Neural crest cell (in vitro differentiated cells): ENCODE results near the gene ADGRG6. TPM values are rescaled to one million over a fixed set of nuclear protein-coding genes. Genes with fewer than 3 reads are reported as not detected.
A peak's percentile ranks its signal among the peaks of the same experiment; 100 is the strongest.

Experiments used
- DNase-seq: peaks from one replicate; pipeline ENCODE4 v3.0.0; 2021; ENCODE audit warnings: low read depth, mixed read lengths, low spot score
- H3K27ac Mint-ChIP-seq: one replicate; pipeline ENCODE4 v1.8.0; 2021; ENCODE audit warnings: mild to moderate bottlenecking, mixed read lengths; ENCODE audit not compliant: unreplicated experiment
- H3K27me3 Mint-ChIP-seq: 2 replicates; pipeline ENCODE4 v1.8.0; 2021; ENCODE audit warnings: low read depth, mild to moderate bottlenecking, mixed read lengths
- H3K36me3 Mint-ChIP-seq: 2 replicates; pipeline ENCODE4 v1.8.0; 2021; ENCODE audit warnings: low read depth, mild to moderate bottlenecking, mixed read lengths
- H3K4me1 Mint-ChIP-seq: 2 replicates; pipeline ENCODE4 v1.8.0; 2021; ENCODE audit warnings: mixed read lengths
- H3K4me3 Mint-ChIP-seq: one replicate; pipeline ENCODE4 v1.8.0; 2021; ENCODE audit warnings: mild to moderate bottlenecking, mixed read lengths
- H3K9me3 Mint-ChIP-seq: 2 replicates; pipeline ENCODE4 v1.8.0; 2021; ENCODE audit warnings: mixed read lengths
- CTCF ChIP-seq: fragments of 200-600 bp; sonication (generic); conservative IDR thresholded peaks from 2 replicates; pipeline ENCODE4 v1.5.0; 2021; ENCODE audit warnings: antibody characterized with exemption, mild to moderate bottlenecking
- total RNA-seq: library from RNA; stranded (reverse); gene quantifications from 2 replicates; pipeline ENCODE4 v1.2.1, GENCODE V29; 2021

The ADGRG6 gene
- total RNA-seq, 1 donor from 2014 or later: 78.9 TPM

GRCh38 chr6:142332393-142333098, 30.7 kb downstream of the ADGRG6 start:
- Mint-ChIP-seq H3K4me3 (peak overlapping the region; percentile 8), H3K27me3 (no peaks in the 10 kb centered on the region), H3K36me3 (no peaks in the 10 kb centered on the region), H3K27ac (peak overlapping the region; percentile 78), H3K9me3 (no peaks in the 10 kb centered on the region), H3K4me1 (peaks cover 45% of the 10 kb centered on the region)
- no peak for DNase-seq
- no peak for TF ChIP-seq CTCF

- Mint-ChIP-seq H3K27ac (no peak overlapping the region), H3K4me3 (no peak overlapping the region), H3K36me3 (no peaks in the 10 kb centered on the region), H3K9me3 (no peaks in the 10 kb centered on the region), H3K4me1 (peaks cover 41% of the 10 kb centered on the region), H3K27me3 (no peaks in the 10 kb centered on the region)
- no peak for DNase-seq
- no peak for TF ChIP-seq CTCF
These were observed 31.6 kb downstream of the ADGRG6 start for GRCh38 chr6:142333431-142333830.

- peaks cover 37% of the 10 kb centered on the region for H3K4me1 Mint-ChIP-seq
These were observed 32.5 kb downstream of the ADGRG6 start for GRCh38 chr6:142334294-142334693.

GRCh38 chr6:142335415-142335814, 33.6 kb downstream of the ADGRG6 start:
- H3K27ac Mint-ChIP-seq: no peak overlapping the region
- no peak overlapping the region for H3K4me3 Mint-ChIP-seq
- no peaks in the 10 kb centered on the region for H3K36me3 Mint-ChIP-seq
- DNase-seq: no peak
- TF ChIP-seq CTCF: no peak
- peaks cover 37% of the 10 kb centered on the region for H3K4me1 Mint-ChIP-seq
- H3K27me3 Mint-ChIP-seq: no peaks in the 10 kb centered on the region
- no peaks in the 10 kb centered on the region for H3K9me3 Mint-ChIP-seq

More at GRCh38 chr6:142334294-142334693, 32.5 kb downstream of the ADGRG6 start:
- Mint-ChIP-seq H3K36me3 (no peaks in the 10 kb centered on the region), H3K27ac (no peak overlapping the region), H3K4me3 (no peak overlapping the region), H3K9me3 (no peaks in the 10 kb centered on the region), H3K27me3 (no peaks in the 10 kb centered on the region)
- TF ChIP-seq CTCF: no peak
- no peak for DNase-seq

GRCh38 chr6:142336183-142336582, 34.4 kb downstream of the ADGRG6 start:
- peaks cover 35% of the 10 kb centered on the region for H3K4me1 Mint-ChIP-seq
- no peaks in the 10 kb centered on the region for H3K27me3 Mint-ChIP-seq
- no peak overlapping the region for H3K27ac Mint-ChIP-seq
- peak overlapping the region; percentile 1 for H3K4me3 Mint-ChIP-seq
- peaks cover 2% of the 10 kb centered on the region for H3K9me3 Mint-ChIP-seq
- no peak for TF ChIP-seq CTCF
- no peak for DNase-seq
- H3K36me3 Mint-ChIP-seq: no peaks in the 10 kb centered on the region
